WERI-Rb-1 (cell line): ENCODE measurements around the gene STOML1.

ENCODE experiments used
- DNase-seq: peaks from one replicate; pipeline ENCODE4 v3.0.0-alpha.2; 2020
- H3K27ac ChIP-seq: fragments of 250-450 bp; sonication (Bioruptor Pico); 2 replicates; pipeline ENCODE4 v1.5.1; 2020; ENCODE audit warnings: mild to moderate bottlenecking, moderate library complexity
- H3K27me3 ChIP-seq: fragments of 250-450 bp; sonication (Bioruptor Pico); 2 replicates; pipeline ENCODE4 v1.5.1; 2021; ENCODE audit warnings: mild to moderate bottlenecking, low read depth, moderate library complexity; ENCODE audit not compliant: insufficient read depth, severe bottlenecking
- H3K36me3 ChIP-seq: fragments of 250-450 bp; sonication (Bioruptor Pico); 2 replicates; pipeline ENCODE4 v1.5.1; 2020; ENCODE audit warnings: mild to moderate bottlenecking, moderate library complexity
- H3K4me3 ChIP-seq: 2 replicates; pipeline ENCODE4 v1.5.1; 2011; ENCODE audit warnings: low read depth, mild to moderate bottlenecking, control low read depth, low read length
- H3K9me3 ChIP-seq: fragments of 250-450 bp; sonication (Bioruptor Pico); 2 replicates; pipeline ENCODE4 v1.5.1; 2021; ENCODE audit warnings: mild to moderate bottlenecking, moderate library complexity; ENCODE audit not compliant: severe bottlenecking
- CTCF ChIP-seq: IDR thresholded peaks from 2 replicates; pipeline ENCODE4 v1.5.1; 2011; ENCODE audit warnings: low read depth, mild to moderate bottlenecking, control low read depth, inconsistent platforms, low read length

STOML1 gene

GRCh38 chr15:74024687-74025086 is 32.6 kb upstream of the STOML1 start:
- Histone ChIP-seq H3K27ac (no peak overlapping the region), H3K4me3 (no peak overlapping the region), H3K36me3 (peaks cover 44% of the 10 kb centered on the region), H3K9me3 (no peaks in the 10 kb centered on the region), H3K27me3 (no peaks in the 10 kb centered on the region)
- no peak for TF ChIP-seq CTCF
- no peak for DNase-seq

GRCh38 chr15:74022706-74023470 is 30.8 kb upstream of the STOML1 start:
- Histone ChIP-seq H3K27ac (no peak overlapping the region), H3K27me3 (no peaks in the 10 kb centered on the region), H3K36me3 (peaks cover 42% of the 10 kb centered on the region), H3K9me3 (no peaks in the 10 kb centered on the region), H3K4me3 (no peak overlapping the region)
- TF ChIP-seq CTCF, result no peak
- no peak for DNase-seq

GRCh38 chr15:74019734-74020133 is 27.6 kb upstream of the STOML1 start:
- peaks cover 29% of the 10 kb centered on the region for H3K36me3 ChIP-seq
- no peak overlapping the region for H3K27ac ChIP-seq
- no peak for TF ChIP-seq CTCF
- H3K27me3 ChIP-seq, result no peaks in the 10 kb centered on the region
- DNase-seq, result no peak
- H3K4me3 ChIP-seq, result no peak overlapping the region
- H3K9me3 ChIP-seq, result no peaks in the 10 kb centered on the region

- TF ChIP-seq CTCF, result no peak
- no peak for DNase-seq
- Histone ChIP-seq H3K27ac (no peak overlapping the region), H3K4me3 (no peak overlapping the region), H3K9me3 (no peaks in the 10 kb centered on the region), H3K27me3 (no peaks in the 10 kb centered on the region), H3K36me3 (peaks cover 9% of the 10 kb centered on the region; the same call in 1 of the 2 replicates)
Measured at GRCh38 chr15:74013374-74013894, 21.3 kb upstream of the STOML1 start.

GRCh38 chr15:74011610-74012009 is 19.5 kb upstream of the STOML1 start:
- peaks cover 17% of the 10 kb centered on the region; the same call in 1 of the 2 replicates for H3K36me3 ChIP-seq
- TF ChIP-seq CTCF, result no peak
- H3K27me3 ChIP-seq, result no peaks in the 10 kb centered on the region
- H3K27ac ChIP-seq, result no peak overlapping the region
- H3K4me3 ChIP-seq, result no peak overlapping the region
- H3K9me3 ChIP-seq, result no peaks in the 10 kb centered on the region
- DNase-seq, result no peak
